GM19240 (cell line): ENCODE measurements around the gene EXOC4.
"Not testable (repeated sequence)": the region's sequence is repeated elsewhere in the genome, so short reads cannot be mapped to it uniquely, and the experiment has no call there.

Experiments used
- DNase-seq: peaks from one replicate; pipeline ENCODE4 v3.0.0; 2011; ENCODE audit warnings: low spot score; ENCODE audit not compliant: insufficient read length

EXOC4 gene

GRCh38 chr7:133275446-133276095, 22.7 kb downstream of the EXOC4 start:
- DNase-seq = no peak

- DNase-seq = not testable (repeated sequence)
Measured at GRCh38 chr7:133278975-133279374, 26.1 kb downstream of the EXOC4 start.

- DNase-seq = no peak
Measured at GRCh38 chr7:133282094-133282493, 29.2 kb downstream of the EXOC4 start.

GRCh38 chr7:133284092-133284491, 31.2 kb downstream of the EXOC4 start:
- no peak for DNase-seq

GRCh38 chr7:133288970-133289369, 36.1 kb downstream of the EXOC4 start:
- DNase-seq = no peak

GRCh38 chr7:133290041-133290440, 37.2 kb downstream of the EXOC4 start:
- DNase-seq = no peak

GRCh38 chr7:133290676-133291333, 37.9 kb downstream of the EXOC4 start:
- no peak for DNase-seq

- DNase-seq = no peak
Measured at GRCh38 chr7:133292631-133293030, 39.8 kb downstream of the EXOC4 start.

GRCh38 chr7:133293384-133294160, 40.7 kb downstream of the EXOC4 start:
- DNase-seq = no peak

- no peak for DNase-seq
Measured at GRCh38 chr7:133294234-133294633, 41.4 kb downstream of the EXOC4 start.

- DNase-seq = no peak
Measured at GRCh38 chr7:133295484-133295883, 42.6 kb downstream of the EXOC4 start.

- DNase-seq = no peak
Measured at GRCh38 chr7:133297093-133297492, 44.2 kb downstream of the EXOC4 start.

GRCh38 chr7:133298080-133298479, 45.2 kb downstream of the EXOC4 start:
- no peak for DNase-seq

- no peak for DNase-seq
Measured at GRCh38 chr7:133299676-133300075, 46.8 kb downstream of the EXOC4 start.

- DNase-seq = no peak
Measured at GRCh38 chr7:133300088-133300487, 47.2 kb downstream of the EXOC4 start.

GRCh38 chr7:133300811-133301210, 47.9 kb downstream of the EXOC4 start:
- no peak for DNase-seq

- DNase-seq = no peak
Measured at GRCh38 chr7:133301444-133301843, 48.6 kb downstream of the EXOC4 start.

- DNase-seq = no peak
Measured at GRCh38 chr7:133303372-133303771, 50.5 kb downstream of the EXOC4 start.

GRCh38 chr7:133303931-133304330, 51.1 kb downstream of the EXOC4 start:
- DNase-seq = no peak

- DNase-seq = no peak
Measured at GRCh38 chr7:133309333-133309732, 56.5 kb downstream of the EXOC4 start.

- DNase-seq = no peak
Measured at GRCh38 chr7:133310232-133310862, 57.5 kb downstream of the EXOC4 start.

GRCh38 chr7:133313575-133313974, 60.7 kb downstream of the EXOC4 start:
- DNase-seq = no peak
